ENCODE data around the gene RPUSD1. TPM values are rescaled to one million over a fixed set of nuclear protein-coding genes. Genes with fewer than 3 reads are reported as not detected.

Gene RPUSD1
- total RNA-seq, 1 experiment from 2014 or later: 48.6 TPM

DNA sequence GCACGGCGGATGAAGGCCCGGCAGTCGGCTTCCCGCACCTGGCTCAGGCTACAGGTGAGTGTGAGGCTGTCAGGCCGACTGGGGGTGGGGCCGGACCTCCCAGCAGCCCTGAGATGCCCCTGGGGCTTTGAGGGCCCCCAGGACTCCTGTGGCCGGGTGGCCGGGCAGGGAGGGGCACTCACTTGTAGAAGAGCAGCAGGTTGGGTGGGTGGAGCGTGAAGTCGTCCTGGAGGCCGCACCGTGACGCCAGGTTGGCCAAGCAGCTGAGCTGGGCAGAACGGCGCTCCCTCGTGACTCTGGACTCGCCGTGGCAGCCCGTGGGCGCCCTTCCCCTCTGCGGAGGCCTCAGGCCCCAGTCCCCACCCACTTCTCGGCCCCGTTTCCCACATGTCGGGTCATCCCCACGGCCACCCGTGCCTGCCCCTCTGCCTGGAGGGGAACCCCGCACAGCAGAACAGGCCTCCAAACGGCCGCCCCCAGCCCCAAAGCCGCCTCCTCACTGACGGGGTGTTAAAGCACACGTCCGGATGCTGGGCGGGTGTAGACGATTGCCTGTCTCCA is 12.9 kb downstream of the RPUSD1 start:
- Mint-ChIP-seq H3K9me3 (no peaks in the 10 kb centered on the region; a peak in 1 of 5 replicates), H3K27me3 (ENCODE audit: low read depth) (peaks cover 24% of the 10 kb centered on the region), H3K36me3 (ENCODE audit: insufficient read depth in 1 of 3, low read depth in 3 of 3) (no peaks in the 10 kb centered on the region), H3K4me3 (no peak overlapping the region), H3K4me1 (no peaks in the 10 kb centered on the region), H3K27ac (no peak overlapping the region)
- no peak for DNase-seq
- no peaks in the 10 kb centered on the region for H3K79me1 ChIP-seq (ENCODE audit: insufficient read depth, low read depth, low read length, poor library complexity, severe bottlenecking)
- H2BK5ac ChIP-seq (ENCODE audit: insufficient read length, low read length): no peak overlapping the region
- no CpG with 5 or more reads among the region's 36 CpGs for WGBS (ENCODE audit: extremely low coverage, insufficient read length, low lambda C conversion rate)
- H4K5ac ChIP-seq (ENCODE audit: insufficient read length, low read depth, low read length): no peak overlapping the region
- no peaks in the 10 kb centered on the region for H3K27me3 ChIP-seq (ENCODE audit: insufficient read depth, low read length)
- no peak overlapping the region for H2BK15ac ChIP-seq (ENCODE audit: low read depth, low read length)
- H3K9me3 ChIP-seq (ENCODE audit: control insufficient read depth, low read depth, low read length): no peaks in the 10 kb centered on the region
- no peak overlapping the region for H2BK12ac ChIP-seq (ENCODE audit: insufficient read length, low read depth, low read length)
- no peak overlapping the region for H3T11ph ChIP-seq (ENCODE audit: low read length)
- no peak overlapping the region for H2BK120ac ChIP-seq (ENCODE audit: low read depth, low read length, poor library complexity, severe bottlenecking)
- no peak overlapping the region for H4K91ac ChIP-seq (ENCODE audit: insufficient read length, low read depth, low read length)
- no peak overlapping the region for H3K14ac ChIP-seq (ENCODE audit: insufficient read depth, low read length)
- H3K18ac ChIP-seq (ENCODE audit: insufficient read length, low read depth, low read length): no peak overlapping the region
- TF ChIP-seq CTCF (conservative IDR thresholded peaks at IDR 0.05): no peak
- H4K20me1 ChIP-seq (ENCODE audit: control insufficient read depth, insufficient read depth, insufficient read length): no peaks in the 10 kb centered on the region
- no peak overlapping the region for H4K8ac ChIP-seq (replicated peaks; ENCODE audit: insufficient read length, low read depth, low read length)
- no peak overlapping the region for H3K9ac ChIP-seq (ENCODE audit: extremely low read depth, insufficient read length, low read length)
- no peak overlapping the region for H3K56ac ChIP-seq (ENCODE audit: insufficient read length, low read depth, low read length)
- H2AK5ac ChIP-seq (ENCODE audit: insufficient read length, low read length): no peak overlapping the region
- H3K79me2 ChIP-seq (ENCODE audit: insufficient read depth, low read length): no peaks in the 10 kb centered on the region
- no peak overlapping the region for H3K27ac ChIP-seq (ENCODE audit: insufficient read length, low read depth, low read length)
- H2BK20ac ChIP-seq (ENCODE audit: low read depth, low read length, poor library complexity, severe bottlenecking): no peak overlapping the region
- H3K23me2 ChIP-seq (ENCODE audit: insufficient read length, low read depth, low read length, poor library complexity, severe bottlenecking): no peaks in the 10 kb centered on the region
- H3K4me2 ChIP-seq (ENCODE audit: insufficient read depth, insufficient read length, low read length): no peak overlapping the region
- H3K23ac ChIP-seq (ENCODE audit: insufficient read length, low read depth, low read length): no peak overlapping the region
- H2AFZ ChIP-seq (ENCODE audit: low read length): no peak overlapping the region
- no peaks in the 10 kb centered on the region for H3K4me1 ChIP-seq (ENCODE audit: insufficient read depth, low read length)
- no peak overlapping the region for H3K4ac ChIP-seq (ENCODE audit: low read depth, low read length)

Measured in H9 (cell line).